OCI-LY1 (cell line): ENCODE measurements around the gene FBN1.

Experiments used
- H2AFZ ChIP-seq: fragments of 200-600 bp; sonication (generic), shearing (Covaris generic); 2 replicates; pipeline ENCODE4 v1.6.0; 2014; ENCODE audit warnings: antibody characterized with exemption, mild to moderate bottlenecking, low read length
- H3F3A ChIP-seq: fragments of 200-600 bp; sonication (generic), shearing (Covaris generic); 2 replicates; pipeline ENCODE4 v1.6.0; 2014; ENCODE audit warnings: mild to moderate bottlenecking, antibody characterized with exemption, low read length, moderate library complexity; ENCODE audit not compliant: insufficient read depth
- H3K27ac ChIP-seq: fragments of 200-600 bp; sonication (generic); 2 replicates; pipeline ENCODE4 v1.5.1; 2014; ENCODE audit warnings: low read length, mixed run types, mild to moderate bottlenecking, low read depth; ENCODE audit not compliant: poor library complexity, severe bottlenecking
- H3K27me3 ChIP-seq: fragments of 200-600 bp; sonication (generic); 2 replicates; pipeline ENCODE4 v1.6.0; 2014; ENCODE audit warnings: antibody characterized with exemption, mild to moderate bottlenecking, low read length, moderate library complexity; ENCODE audit not compliant: insufficient read depth
- H3K36me3 ChIP-seq: fragments of 200-600 bp; sonication (generic); 2 replicates; pipeline ENCODE4 v1.6.1; 2014; ENCODE audit warnings: mild to moderate bottlenecking, antibody characterized with exemption, low read length, moderate library complexity, mixed read lengths; ENCODE audit not compliant: insufficient read depth
- H3K4me1 ChIP-seq: fragments of 200-600 bp; sonication (generic); 2 replicates; pipeline ENCODE4 v1.5.1; 2014; ENCODE audit warnings: mild to moderate bottlenecking, low read length, moderate library complexity; ENCODE audit not compliant: insufficient read depth, severe bottlenecking
- H3K4me2 ChIP-seq: fragments of 200-600 bp; sonication (generic), shearing (Covaris generic); 2 replicates; pipeline ENCODE4 v1.6.1; 2014; ENCODE audit warnings: low read length
- H3K4me3 ChIP-seq: fragments of 200-600 bp; sonication (generic); 2 replicates; pipeline ENCODE4 v1.5.1; 2014; ENCODE audit warnings: low read length, low read depth, mild to moderate bottlenecking, mixed read lengths; ENCODE audit not compliant: poor library complexity, severe bottlenecking
- H3K79me2 ChIP-seq: fragments of 200-600 bp; shearing (Covaris generic); 2 replicates; pipeline ENCODE4 v1.6.1; 2016; ENCODE audit warnings: mixed run types, low read length, mixed read lengths; ENCODE audit not compliant: insufficient read depth
- H3K9ac ChIP-seq: fragments of 200-600 bp; sonication (generic), shearing (Covaris generic); 2 replicates; pipeline ENCODE4 v1.6.1; 2014; ENCODE audit warnings: mild to moderate bottlenecking, low read length, mixed read lengths
- H3K9me2 ChIP-seq: fragments of 200-600 bp; sonication (generic), shearing (Covaris generic); 2 replicates; pipeline ENCODE4 v1.6.1; 2014; ENCODE audit warnings: low read depth, mild to moderate bottlenecking, low read length, mixed read lengths
- H3K9me3 ChIP-seq: fragments of 200-600 bp; shearing (Covaris generic); 2 replicates; pipeline ENCODE4 v1.6.1; 2014; ENCODE audit warnings: low read length, mixed read lengths
- H4K20me1 ChIP-seq: fragments of 200-600 bp; sonication (generic), shearing (Covaris generic); 2 replicates; pipeline ENCODE4 v1.6.0; 2016; ENCODE audit warnings: mild to moderate bottlenecking, low read length; ENCODE audit not compliant: insufficient read depth
- CTCF ChIP-seq: fragments of 200-600 bp; sonication (generic), shearing (Covaris generic); IDR thresholded peaks from 2 replicates; pipeline ENCODE4 v1.5.1; 2017; ENCODE audit warnings: mild to moderate bottlenecking, antibody characterized with exemption, low read length, moderate library complexity, mixed read lengths
- EZH2 ChIP-seq: fragments of 200-600 bp; sonication (generic), shearing (Covaris generic); IDR thresholded peaks from 2 replicates; pipeline ENCODE4 v1.8.0; 2017; ENCODE audit warnings: borderline replicate concordance, mixed run types, mild to moderate bottlenecking, antibody characterized with exemption, low read length, moderate library complexity, mixed read lengths

The FBN1 gene

GRCh38 chr15:48603922-48604321 is 41.6 kb downstream of the FBN1 start:
- Histone ChIP-seq H3K4me1 (no peaks in the 10 kb centered on the region), H3F3A (no peaks in the 10 kb centered on the region), H3K9ac (no peak overlapping the region), H2AFZ (no peak overlapping the region), H3K4me3 (no peak overlapping the region), H3K4me2 (no peak overlapping the region), H3K79me2 (no peaks in the 10 kb centered on the region), H3K27ac (no peak overlapping the region), H3K36me3 (no peaks in the 10 kb centered on the region), H3K9me2 (no peaks in the 10 kb centered on the region), H4K20me1 (no peaks in the 10 kb centered on the region), H3K9me3 (no peaks in the 10 kb centered on the region), H3K27me3 (no peaks in the 10 kb centered on the region)
- TF ChIP-seq CTCF = no peak
- TF ChIP-seq EZH2 = no peak

- Histone ChIP-seq H3K27me3 (no peaks in the 10 kb centered on the region; the same call in 1 of the 2 replicates), H3K36me3 (no peaks in the 10 kb centered on the region), H2AFZ (no peak overlapping the region), H3K27ac (no peak overlapping the region), H3F3A (no peaks in the 10 kb centered on the region), H3K9me3 (no peaks in the 10 kb centered on the region), H3K9me2 (no peaks in the 10 kb centered on the region), H3K4me2 (no peak overlapping the region), H3K79me2 (no peaks in the 10 kb centered on the region), H4K20me1 (no peaks in the 10 kb centered on the region), H3K4me3 (no peak overlapping the region), H3K4me1 (no peaks in the 10 kb centered on the region), H3K9ac (no peak overlapping the region)
- TF ChIP-seq CTCF (no peak), EZH2 (no peak)
Measured at GRCh38 chr15:48603123-48603500, 42.4 kb downstream of the FBN1 start.

GRCh38 chr15:48602358-48603122 is 43.0 kb downstream of the FBN1 start:
- H3K27ac ChIP-seq = no peak overlapping the region
- no peak overlapping the region for H3K4me3 ChIP-seq
- no peaks in the 10 kb centered on the region; the same call in 1 of the 2 replicates for H3K27me3 ChIP-seq
- no peaks in the 10 kb centered on the region for H3K36me3 ChIP-seq
- no peaks in the 10 kb centered on the region for H3F3A ChIP-seq
- TF ChIP-seq CTCF = no peak
- no peak for TF ChIP-seq EZH2
- no peaks in the 10 kb centered on the region for H3K9me3 ChIP-seq
- no peak overlapping the region for H2AFZ ChIP-seq
- H4K20me1 ChIP-seq = no peaks in the 10 kb centered on the region
- H3K9me2 ChIP-seq = no peaks in the 10 kb centered on the region
- no peak overlapping the region for H3K4me2 ChIP-seq
- H3K4me1 ChIP-seq = no peaks in the 10 kb centered on the region
- no peaks in the 10 kb centered on the region for H3K79me2 ChIP-seq
- H3K9ac ChIP-seq = no peak overlapping the region
